ENCODE data around the gene PFKFB4.
"Not testable (repeated sequence)": the region's sequence is repeated elsewhere in the genome, so short reads cannot be mapped to it uniquely, and the experiment has no call there.

Gene PFKFB4

DNA sequence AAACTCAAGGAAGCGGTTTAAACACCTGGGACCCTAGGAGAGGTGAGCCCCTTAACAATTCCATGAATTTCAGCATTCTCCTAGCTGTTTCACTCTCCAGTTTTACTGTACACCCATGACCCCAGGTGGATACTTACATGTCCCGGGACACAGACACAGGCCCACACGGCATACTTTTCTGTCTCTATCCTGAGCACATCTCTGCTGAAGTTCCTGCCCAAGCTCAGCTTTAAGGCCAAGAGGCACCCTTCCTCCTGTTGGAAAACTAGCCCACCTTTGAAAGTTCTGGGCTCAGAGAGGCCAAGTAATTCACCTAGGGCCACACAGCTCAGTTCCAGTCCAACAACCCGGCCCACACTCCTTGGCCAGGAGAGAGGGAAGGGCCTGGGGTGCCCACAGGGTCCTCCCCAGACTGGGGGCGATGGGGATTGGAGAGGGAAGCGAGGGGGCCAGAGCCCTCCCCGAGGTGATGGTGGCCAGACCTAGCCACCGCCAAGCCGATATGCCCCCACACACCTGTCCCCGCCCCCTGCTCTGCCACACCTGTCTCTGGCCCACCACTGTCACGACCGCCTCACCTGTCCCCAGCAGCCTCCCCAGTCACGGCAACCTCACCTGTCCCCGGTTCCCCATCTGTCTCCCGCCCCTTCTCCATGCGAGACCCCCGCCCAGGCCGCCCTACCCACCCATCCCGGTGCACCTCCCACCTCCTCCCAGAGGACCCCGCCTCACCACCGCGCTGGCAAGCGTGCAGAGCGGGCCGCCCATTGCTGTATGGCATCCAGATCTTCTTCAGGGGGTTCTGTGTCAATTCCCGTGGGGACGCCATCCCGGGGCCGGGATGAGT lies 431 bp downstream of the PFKFB4 start:
- DNase-seq = no peak

GRCh38 chr3:48555231-48555948 lies 1.2 kb downstream of the PFKFB4 start:
- DNase-seq = no peak

DNA sequence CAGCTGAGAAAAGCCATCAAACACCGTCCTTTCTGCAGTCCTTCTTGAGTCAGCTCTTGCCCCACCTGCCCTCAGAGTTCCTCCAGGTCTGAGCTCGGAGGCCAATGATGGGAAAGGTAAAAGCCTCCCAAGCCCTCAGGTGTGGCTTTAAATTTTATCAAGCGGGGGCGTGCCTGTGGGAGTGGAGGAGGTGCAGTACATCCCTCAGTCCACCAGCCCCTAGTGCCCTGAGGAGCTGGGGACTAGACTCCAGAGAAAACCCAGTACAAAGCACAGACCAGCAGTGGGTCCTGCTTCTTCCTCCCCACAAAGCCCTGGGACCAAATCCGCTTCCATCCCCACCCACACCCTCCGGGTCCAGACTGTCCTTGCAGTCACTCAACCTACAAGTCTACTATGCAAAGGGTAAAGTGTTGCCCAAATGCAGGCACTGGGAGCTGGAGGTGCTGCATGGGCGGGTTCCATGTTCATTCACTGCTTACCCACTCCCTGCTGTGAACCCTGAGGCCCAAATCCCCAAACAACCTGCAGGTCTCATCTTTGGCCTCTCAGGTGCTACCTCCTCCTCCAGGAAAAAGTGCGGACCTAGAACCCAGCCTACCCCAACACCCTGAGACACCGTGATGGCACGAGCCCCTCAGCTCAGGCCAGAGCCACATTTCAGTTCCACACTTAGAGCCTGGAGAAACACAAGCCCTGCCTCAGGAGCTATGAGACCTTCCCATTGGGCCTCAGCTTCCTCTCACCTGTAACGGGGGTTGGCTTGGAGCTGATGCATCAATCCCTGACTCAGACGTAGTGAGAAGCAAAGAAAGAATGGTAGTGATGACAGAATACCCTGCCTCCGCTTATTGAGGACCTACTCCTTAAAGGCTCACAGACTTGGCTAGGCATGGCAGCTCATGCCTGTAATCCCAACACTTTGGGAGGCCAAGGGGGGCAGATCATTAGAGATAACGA lies 2.4 kb downstream of the PFKFB4 start:
- no peak for DNase-seq

- peak; percentile 8 for DNase-seq
Observed at GRCh38 chr3:48553361-48553760, 3.2 kb downstream of the PFKFB4 start.

GRCh38 chr3:48552111-48552951 lies 4.3 kb downstream of the PFKFB4 start:
- no peak for DNase-seq

DNA sequence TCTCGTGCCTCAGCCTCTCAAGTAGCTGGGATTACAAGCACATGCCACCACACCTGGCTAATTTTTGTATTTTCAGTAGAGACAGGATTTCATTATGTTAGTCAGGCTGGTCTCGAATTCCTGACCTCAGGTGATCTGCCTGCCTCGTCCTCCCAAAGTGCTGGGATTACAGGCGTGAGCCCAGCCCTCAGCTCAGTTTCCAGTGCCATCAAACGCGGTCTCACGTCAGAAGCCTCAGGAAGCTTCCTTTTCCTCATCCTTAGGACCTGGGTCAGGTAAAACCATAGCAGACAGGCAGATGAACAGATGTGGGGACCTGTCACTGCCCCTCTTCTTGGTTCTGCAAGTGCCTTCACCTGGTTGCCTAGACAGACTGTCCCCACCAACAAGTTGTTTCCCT lies 5.0 kb downstream of the PFKFB4 start:
- not testable (repeated sequence) for DNase-seq

DNA sequence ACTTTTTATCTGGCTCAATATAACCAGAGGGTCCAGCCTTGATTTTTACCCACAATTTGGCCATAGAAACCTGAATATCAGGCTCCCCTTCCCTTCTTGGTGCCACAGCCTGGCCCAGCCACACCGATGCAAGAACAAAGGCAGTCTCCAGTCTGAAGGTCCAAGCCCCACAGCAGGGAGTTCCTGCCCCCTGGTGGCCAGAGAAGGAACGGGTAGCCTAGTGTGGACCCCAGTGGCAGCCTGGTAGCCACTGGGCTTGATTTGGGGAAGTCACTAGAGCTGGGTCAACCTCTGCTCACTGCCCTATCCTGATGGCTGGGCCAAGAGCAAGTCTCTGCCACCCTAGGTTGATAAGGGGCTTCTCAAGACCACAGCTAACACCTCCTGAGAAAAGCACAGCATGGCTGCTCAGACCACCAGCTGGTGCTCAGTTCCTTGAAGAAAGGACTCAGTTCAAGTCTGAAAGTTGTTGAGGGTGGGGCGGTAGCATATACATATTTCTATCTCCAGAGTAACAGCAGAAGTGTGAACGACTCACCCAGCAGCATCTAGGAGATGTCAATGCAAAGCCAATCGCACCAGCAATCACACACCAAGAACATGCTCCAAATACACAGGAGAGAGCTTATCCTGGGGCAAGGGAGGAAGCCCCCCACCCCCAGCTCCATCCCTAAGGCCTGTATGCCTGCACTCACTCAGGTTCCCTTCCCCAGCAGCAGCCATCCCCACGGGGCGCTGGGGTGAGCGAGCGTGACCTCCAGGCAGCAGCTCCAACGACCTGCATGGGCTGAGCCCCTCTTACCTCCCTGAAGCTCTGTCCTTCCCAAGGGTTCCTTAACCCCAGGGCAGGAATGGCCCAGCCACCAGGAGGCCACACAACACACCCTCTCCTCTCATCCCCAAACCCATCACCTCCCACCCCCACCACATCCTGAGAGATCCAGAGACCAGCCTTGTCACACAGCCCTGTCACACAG lies 7.6 kb downstream of the PFKFB4 start:
- DNase-seq = peak; percentile 85 to 89

GRCh38 chr3:48548126-48548525 lies 8.5 kb downstream of the PFKFB4 start:
- no peak for DNase-seq

DNA sequence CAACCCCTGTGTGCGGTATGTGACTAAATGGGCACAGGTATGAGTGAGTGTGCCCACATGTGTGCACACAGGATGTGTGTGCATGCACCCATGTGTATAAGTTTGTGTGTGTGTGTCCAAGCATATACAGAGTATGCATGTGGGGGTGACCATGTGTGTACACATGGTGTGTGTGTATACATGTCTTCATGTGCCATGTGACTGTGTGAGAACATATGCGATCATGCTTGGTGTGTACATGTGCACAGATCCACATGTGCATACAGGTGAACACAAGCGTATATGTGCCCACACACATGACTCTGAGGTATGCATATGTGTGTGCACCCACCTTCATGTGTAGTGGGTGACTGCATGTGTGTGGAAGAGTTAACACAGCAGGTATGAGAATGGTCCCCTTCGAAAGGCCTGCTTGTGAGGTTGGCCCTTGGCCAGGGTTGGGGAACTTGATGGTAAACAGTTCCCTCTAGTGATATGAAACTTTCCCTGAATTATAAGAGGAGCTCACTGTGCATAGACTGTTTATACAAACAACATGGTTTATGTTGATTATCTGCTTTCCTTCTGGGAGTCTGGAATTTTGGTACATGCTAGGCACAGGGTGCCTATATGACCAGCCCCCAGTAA lies 10.3 kb downstream of the PFKFB4 start:
- no peak for DNase-seq

GRCh38 chr3:48544141-48544540 lies 12.5 kb downstream of the PFKFB4 start:
- no peak for DNase-seq

GRCh38 chr3:48543271-48543866 lies 13.2 kb downstream of the PFKFB4 start:
- peak; percentile 69 to 76 for DNase-seq

DNA sequence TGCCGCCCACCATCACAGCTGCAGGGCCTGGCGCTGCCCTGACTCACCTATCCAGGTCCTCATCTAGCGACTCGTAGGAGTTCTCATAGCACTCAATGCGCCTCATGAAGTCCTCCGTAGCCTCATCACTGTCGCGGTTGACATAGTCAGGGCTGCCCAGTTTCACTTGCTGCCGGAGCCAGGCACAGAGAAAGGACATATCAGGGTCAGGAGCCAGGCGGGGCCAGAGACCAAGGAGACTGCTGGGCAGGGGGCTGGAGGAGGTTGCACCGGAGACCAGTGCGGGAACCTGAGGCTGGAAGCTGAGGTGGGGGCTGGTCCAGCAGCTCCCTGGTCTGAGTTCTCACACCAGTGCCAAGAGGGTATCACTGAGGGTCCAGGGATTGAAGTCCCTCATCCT lies 18.2 kb downstream of the PFKFB4 start:
- no peak for DNase-seq

- DNase-seq = no peak
Observed at GRCh38 chr3:48536785-48537184, 19.8 kb downstream of the PFKFB4 start.

DNA sequence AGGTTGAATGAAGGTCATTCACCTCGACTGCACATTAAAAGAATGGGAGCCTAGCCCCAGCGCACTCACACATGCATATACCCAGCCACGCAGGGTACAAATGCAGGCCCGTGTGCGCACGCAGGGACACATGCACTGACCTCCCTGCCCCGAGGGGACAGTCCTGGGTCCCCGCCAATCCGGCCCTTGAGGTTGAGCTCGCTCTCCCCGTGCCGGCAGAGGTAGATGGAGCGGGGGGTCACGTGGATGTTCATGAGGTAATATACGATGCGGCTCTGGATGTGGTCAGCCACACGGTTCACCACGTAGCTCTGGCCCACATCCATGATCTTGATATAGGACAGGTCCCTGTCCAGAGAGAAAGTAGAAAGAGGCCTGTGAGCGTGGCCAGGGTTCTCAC lies 20.5 kb downstream of the PFKFB4 start:
- DNase-seq = no peak

GRCh38 chr3:48535578-48535977 lies 21.0 kb downstream of the PFKFB4 start:
- DNase-seq = no peak

GRCh38 chr3:48532977-48533337 lies 23.6 kb downstream of the PFKFB4 start:
- DNase-seq = no peak

DNA sequence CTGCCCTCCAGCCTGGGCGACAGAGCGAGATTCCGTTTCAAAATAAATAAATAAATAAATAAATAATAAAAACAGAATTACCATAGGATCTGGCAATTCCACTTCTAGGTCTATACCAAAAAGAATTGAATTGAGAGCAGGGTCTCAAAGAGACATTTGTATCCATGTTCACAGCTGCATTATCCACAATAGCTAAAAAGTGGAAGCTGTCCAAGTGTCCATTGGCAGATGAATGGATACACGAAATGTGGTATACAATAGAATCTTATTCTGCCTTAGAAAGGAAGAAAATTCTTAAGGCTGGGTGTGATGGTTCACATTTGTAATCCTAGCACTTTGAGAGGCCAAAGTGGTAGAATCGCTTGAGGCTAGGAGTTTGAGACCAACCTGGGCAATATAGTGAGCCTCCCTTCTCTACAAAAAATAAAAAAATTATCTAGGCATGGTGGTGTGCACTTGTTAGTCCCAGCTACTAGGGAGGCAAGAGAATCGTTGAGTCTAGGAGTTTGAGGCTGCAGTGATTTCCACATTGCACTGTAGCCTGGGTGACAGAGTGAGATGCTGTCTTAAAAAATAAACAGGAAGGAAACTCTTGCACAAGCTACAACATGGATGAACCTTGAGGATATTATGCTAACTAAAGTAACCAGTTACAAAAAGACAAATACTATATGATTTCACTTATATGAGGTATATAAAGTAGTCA lies 24.2 kb downstream of the PFKFB4 start:
- no peak for DNase-seq

DNA sequence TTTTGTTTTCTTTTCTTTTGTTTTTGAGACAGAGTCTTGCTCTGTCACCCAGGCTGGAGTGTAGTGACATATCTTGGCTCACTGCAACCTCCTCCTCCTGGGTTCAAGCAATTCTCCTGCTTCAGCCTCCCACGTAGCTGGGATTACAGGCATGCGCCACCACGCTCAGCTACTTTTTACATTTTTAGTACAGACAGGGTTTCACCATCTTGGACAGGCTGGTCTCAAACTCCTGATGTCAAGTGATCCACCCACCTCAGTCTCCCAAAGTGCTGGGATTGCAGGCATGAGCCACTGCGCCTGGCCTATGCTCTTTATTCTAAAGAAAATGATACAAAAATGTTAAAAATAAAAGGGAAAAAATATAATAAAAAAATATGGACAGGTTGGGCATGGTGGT lies 25.9 kb downstream of the PFKFB4 start:
- not testable (repeated sequence) for DNase-seq

DNA sequence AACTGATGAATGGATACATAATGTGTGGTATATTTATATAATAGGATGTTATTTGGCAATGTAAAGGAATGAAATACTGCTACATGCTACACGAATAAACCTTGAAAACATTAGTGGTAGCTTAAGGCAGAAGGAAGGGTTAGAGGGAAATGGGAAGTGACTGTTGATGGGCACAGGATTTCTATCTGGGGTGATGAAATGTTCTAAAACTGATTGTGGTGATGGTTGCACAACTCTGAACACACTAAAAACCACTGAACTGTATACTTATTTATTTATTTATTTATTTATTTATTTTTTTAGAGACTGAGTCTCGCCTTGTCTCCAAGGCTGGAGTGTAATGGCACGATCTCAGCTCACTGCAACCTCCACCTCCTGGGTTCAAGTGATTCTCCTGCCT lies 27.8 kb downstream of the PFKFB4 start:
- peak; percentile 62 to 63 for DNase-seq
